Measurements from ENCODE around the gene CASK.
"Not testable (repeated sequence)": the region's sequence is repeated elsewhere in the genome, so short reads cannot be mapped to it uniquely, and the experiment has no call there.

The CASK gene

DNA sequence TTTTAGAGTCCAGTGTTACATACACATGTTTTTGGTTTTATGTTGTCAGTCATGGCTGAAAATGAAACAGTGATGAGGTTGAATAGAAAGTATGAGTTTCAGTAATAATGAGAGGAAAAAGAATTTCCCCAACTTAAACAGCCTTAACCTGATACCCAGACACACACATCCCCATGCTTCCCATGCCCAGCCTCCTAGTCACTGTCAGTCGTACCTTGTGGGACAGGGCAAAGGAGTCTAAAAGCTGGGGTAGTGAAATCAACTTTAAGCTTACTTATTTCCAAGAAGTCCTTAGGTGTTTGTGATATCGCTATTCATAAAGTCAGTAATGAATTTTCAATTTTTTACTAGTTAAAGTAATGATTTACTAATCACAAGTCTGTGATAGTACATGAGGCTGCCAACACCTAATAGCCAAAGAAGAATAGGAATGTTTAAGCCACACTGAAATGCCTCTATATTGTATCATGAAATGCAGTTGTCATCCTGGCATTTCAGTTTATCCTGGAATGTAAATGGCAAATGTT is 258.9 kb downstream of the CASK start:
- DNase-seq (ENCODE audit: low read depth) = peak; percentile 8
- no peak for TF ChIP-seq CTCF (IDR thresholded peaks at IDR 0.05; ENCODE audit: low read depth, low read length, missing control alignments)
- H3K4me3 ChIP-seq (ENCODE audit: low read depth, low read length) = no peak overlapping the region

- no peak for DNase-seq (ENCODE audit: low read depth)
- no peak for TF ChIP-seq CTCF (IDR thresholded peaks at IDR 0.05; ENCODE audit: low read depth, low read length, missing control alignments)
- no peak overlapping the region for H3K4me3 ChIP-seq (ENCODE audit: low read depth, low read length)
Measured at GRCh38 chrX:41661366-41662095, 261.8 kb downstream of the CASK start.

DNA sequence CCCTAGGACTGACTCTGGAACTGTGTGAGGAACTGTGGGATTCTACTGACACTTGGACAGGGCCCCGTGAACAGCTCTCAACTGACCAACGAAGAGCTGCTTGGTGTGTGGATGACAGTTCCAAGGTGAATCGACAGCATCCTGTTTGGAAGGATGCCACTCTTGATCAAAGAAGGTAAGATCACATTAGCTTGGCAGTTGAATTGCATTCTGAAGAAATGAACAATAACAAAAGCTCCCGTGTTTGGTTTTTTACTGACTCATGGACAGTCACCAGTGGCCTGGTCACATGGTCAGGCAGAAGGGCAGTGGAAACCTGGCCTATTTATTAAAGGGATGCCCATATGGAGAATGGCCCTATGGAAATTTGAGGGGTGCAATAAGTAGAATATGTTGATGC is 267.7 kb downstream of the CASK start:
- H3K4me3 ChIP-seq (ENCODE audit: low read depth, low read length) = no peak overlapping the region
- TF ChIP-seq CTCF (IDR thresholded peaks at IDR 0.05; ENCODE audit: low read depth, low read length, missing control alignments) = no peak
- DNase-seq (ENCODE audit: low read depth) = no peak

DNA sequence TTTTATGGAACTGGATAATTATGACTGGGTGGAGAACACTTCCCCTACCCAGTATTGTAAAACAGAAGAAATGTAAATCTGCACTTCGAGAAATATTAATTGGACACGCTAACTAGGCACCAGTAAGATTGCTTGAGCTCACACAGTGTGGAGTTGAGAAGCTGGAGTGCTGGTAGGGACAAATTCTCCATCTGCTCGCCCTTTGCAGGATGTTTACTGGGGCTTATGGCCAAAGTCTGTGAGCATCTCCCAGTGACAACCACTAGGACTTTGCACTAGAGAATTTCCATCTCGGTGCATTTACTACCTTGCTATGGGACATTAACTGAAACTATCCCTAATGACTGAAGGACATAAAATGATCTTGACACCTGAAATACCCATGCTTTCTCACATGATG is 268.3 kb downstream of the CASK start:
- no peak overlapping the region for H3K4me3 ChIP-seq (ENCODE audit: low read depth, low read length)
- DNase-seq (ENCODE audit: low read depth) = no peak
- no peak for TF ChIP-seq CTCF (IDR thresholded peaks at IDR 0.05; ENCODE audit: low read depth, low read length, missing control alignments)

- no peak overlapping the region for H3K4me3 ChIP-seq (ENCODE audit: low read depth, low read length)
- DNase-seq (ENCODE audit: low read depth) = no peak
- no peak for TF ChIP-seq CTCF (IDR thresholded peaks at IDR 0.05; ENCODE audit: low read depth, low read length, missing control alignments)
Measured at GRCh38 chrX:41653125-41653524, 270.2 kb downstream of the CASK start.

- not testable (repeated sequence) for H3K4me3 ChIP-seq (ENCODE audit: low read depth, low read length); DNase-seq (ENCODE audit: low read depth)
Measured at GRCh38 chrX:41646201-41646600, 277.2 kb downstream of the CASK start.

GRCh38 chrX:41634284-41634683 is 289.1 kb downstream of the CASK start:
- no peak for DNase-seq (ENCODE audit: low read depth)
- no peak overlapping the region for H3K4me3 ChIP-seq (ENCODE audit: low read depth, low read length)
- TF ChIP-seq CTCF (IDR thresholded peaks at IDR 0.05; ENCODE audit: low read depth, low read length, missing control alignments) = no peak

Data from GM12864 (cell line).